GM12892 (cell line): ENCODE data around the gene COL26A1.

ENCODE experiments used
- POLR2A ChIP-seq: IDR thresholded peaks from 2 replicates; pipeline ENCODE4 v1.6.1; 2011; ENCODE audit warnings: low read depth, low read length, control low read depth
- POLR2AphosphoS5 ChIP-seq: IDR thresholded peaks from 2 replicates; pipeline ENCODE4 v1.6.1; 2011; ENCODE audit warnings: low read depth, low read length, control low read depth
- TAF1 ChIP-seq: IDR thresholded peaks from 2 replicates; pipeline ENCODE4 v1.6.1; 2011; ENCODE audit warnings: low read depth, mild to moderate bottlenecking, control low read depth, low read length, borderline replicate concordance

- TF ChIP-seq POLR2AphosphoS5 (no peak), POLR2A (no peak), TAF1 (no peak)
Observed at GRCh38 chr7:101557421-101557820, 194.7 kb downstream of the COL26A1 start.
